Esophagus squamous epithelium (tissue), 4 donors: ENCODE data around the gene SF3A2.

ENCODE experiments used
- CTCF ChIP-seq, 6 experiments: fragments of 450-650 bp in 4 of 6; fragments of 200-600 bp in 2 of 6; sonication (generic) in 2 of 6; IDR thresholded peaks; one replicate each; pipeline ENCODE4 v1.5.1; 2016 to 2019; ENCODE audit warnings: antibody characterized with exemption in 6 of 6, mild to moderate bottlenecking in 4 of 6, moderate library complexity in 4 of 6
- POLR2A ChIP-seq, 4 donors: fragments of 450-650 bp; IDR thresholded peaks; one replicate each; pipeline ENCODE4 v1.6.1; 2017; ENCODE audit warnings: antibody characterized with exemption in 4 of 4, mild to moderate bottlenecking in 4 of 4, moderate library complexity in 3 of 4

GRCh38 chr19:2226051-2226839 is 10.4 kb upstream of the SF3A2 start:
- TF ChIP-seq CTCF (IDR thresholded peaks at IDR 0.05) (no peak), POLR2A (IDR thresholded peaks at IDR 0.05) (no peak)
